ENCODE measurements around the gene CARD16.
"Not testable (repeated sequence)": the region's sequence is repeated elsewhere in the genome, so short reads cannot be mapped to it uniquely, and the experiment has no call there.

CARD16 gene
- total RNA-seq, result 3.1 to 17.0 reads per million in 2 experiments

GRCh38 chr11:105044557-105045524, at the start of gene CARD16:
Gene CARD16 (minus strand): TSS chr11:105045335. CDS start chr11:105045297, 38 bp downstream.
- not testable (repeated sequence) for DNase-seq (ENCODE audit: low read depth)

DNA sequence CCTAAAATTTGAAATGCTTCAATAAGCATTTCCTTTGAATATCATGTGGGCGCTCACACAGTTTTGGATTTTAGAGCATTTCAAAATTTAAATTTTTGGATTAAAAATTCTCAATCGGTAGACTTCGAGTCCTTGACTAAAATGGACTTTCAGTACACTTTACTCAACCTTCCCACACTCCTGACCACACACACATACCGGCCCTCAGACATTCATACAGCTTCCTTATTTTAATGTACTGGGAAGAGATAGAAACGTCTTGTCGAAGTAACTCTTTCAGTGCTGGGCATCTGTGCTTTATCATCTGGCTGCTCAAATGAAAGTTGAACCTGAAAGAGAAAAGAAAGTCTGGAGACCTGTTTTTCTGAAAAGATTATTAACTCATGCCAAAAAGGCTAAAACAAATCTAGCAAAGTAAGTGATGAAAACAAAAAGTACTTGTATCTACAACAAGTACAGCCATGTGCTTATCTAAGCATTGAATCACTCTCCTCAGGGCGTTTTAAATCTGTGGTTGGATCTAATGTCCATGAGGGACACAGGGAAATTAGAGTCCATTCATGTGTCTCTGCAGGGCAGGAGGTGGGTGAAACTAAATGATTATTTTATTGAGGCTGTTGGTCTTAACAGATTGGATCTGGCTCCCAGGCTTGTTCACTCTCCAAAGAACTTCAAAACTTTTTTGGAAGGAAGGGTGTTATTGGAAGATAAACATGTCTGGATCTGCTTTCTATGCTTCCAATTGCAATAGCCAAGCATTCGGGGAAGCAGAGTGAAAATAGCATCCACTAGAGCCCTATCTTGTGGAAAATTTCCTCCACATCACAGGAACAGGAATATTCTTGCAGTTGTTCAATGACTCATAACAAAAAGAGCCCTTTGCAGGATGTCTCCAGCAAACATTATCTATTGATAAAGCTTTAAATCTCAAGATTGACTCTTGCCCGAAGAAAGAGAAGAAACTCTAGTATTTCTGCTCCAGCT, 47.4 kb upstream of the CARD16 start:
- DNase-seq (ENCODE audit: low read depth), result no peak

DNA sequence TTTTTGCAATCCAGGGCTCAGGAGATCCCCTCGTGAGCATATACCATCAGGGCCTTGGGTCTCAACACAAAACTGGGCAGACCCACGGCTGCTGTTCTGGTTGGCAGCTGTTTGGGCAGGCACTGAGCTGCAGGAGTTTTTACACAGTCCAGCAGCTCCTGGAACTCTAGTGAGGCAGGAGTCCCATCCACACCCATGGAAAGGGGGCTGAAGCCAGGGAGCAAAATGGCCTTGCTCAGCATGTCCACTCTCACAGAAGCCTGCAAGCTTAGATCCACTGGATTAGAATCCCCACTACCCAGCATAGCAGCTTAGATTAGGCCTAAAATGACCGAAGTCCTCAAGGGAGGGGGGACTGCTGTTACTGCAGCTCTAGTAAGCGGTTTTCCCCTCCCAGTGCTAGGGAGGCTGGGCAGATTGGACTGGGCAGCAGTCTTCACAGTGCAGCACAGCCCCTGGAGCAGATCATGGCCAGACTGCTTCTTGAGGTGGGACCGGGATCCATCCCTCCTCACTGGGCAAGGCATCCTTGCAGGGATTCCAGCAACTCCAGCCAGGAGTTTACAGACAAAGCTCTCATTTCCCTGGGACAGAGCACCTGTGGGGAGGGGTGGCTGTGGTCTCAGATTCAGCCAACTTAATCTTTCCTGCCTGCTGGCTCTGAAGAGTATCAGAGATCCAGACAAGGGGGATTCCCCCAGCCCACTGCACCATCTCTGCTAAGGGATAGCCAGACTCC, 36.4 kb upstream of the CARD16 start:
- DNase-seq (ENCODE audit: low read depth), result no peak

GRCh38 chr11:105080171-105080906, 35.2 kb upstream of the CARD16 start:
- not testable (repeated sequence) for DNase-seq (ENCODE audit: low read depth)

- no peak for DNase-seq (ENCODE audit: low read depth)
These were observed 33.1 kb upstream of the CARD16 start for GRCh38 chr11:105078283-105078682.

DNA sequence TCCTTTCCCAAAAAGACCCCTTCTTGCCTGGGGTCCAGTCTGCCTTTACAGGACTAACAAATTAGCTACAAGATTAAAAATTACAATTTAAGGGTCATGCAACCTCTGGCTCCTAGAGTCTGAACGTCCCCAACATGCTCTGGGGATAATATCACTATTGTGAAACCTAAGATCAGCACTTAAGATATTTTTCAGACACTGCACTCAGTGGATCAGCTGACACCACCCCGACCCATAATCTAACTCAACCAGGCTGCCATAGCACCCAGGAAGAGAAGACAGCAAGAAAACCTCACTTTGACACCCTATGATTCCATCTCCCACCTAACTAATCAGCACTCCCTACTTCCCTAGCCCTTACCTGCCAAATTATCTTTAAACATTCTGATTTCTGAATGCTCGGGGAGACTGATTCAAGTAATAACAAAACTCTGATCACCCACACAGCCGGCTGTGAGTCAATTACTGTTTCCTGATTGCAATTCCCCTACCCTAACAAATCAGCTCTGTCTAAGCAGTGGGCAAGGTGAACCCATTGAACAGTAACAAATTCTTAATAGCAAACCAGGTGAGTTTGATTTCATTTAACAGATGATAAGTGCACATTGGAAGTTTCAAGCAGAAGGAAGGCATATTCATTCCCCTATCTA, 32.1 kb upstream of the CARD16 start:
- DNase-seq (ENCODE audit: low read depth), result not testable (repeated sequence)

GRCh38 chr11:105074166-105074530, 29.0 kb upstream of the CARD16 start:
- no peak for DNase-seq (ENCODE audit: low read depth)

- no peak for DNase-seq (ENCODE audit: low read depth)
These were observed 28.5 kb upstream of the CARD16 start for GRCh38 chr11:105073456-105074165.

DNA sequence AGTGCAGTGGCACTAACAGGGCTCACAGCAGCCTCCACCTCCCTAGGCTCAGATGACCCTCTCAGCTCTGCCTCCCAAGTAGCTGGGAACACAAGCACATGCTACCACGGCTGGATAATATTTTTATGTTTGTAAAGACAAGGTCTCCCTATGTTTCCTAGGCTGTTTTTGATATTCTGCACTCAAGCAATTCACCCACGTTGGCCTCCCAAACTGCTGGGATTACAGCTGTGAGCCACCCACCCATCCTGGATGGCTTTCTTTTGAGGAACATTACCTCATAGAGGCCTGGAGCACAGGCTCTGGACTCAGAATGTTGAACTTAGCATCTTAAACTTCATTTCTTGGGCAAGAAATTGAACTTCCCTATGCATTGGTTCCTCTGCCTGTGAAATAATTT, 26.9 kb upstream of the CARD16 start:
- not testable (repeated sequence) for DNase-seq (ENCODE audit: low read depth)

DNA sequence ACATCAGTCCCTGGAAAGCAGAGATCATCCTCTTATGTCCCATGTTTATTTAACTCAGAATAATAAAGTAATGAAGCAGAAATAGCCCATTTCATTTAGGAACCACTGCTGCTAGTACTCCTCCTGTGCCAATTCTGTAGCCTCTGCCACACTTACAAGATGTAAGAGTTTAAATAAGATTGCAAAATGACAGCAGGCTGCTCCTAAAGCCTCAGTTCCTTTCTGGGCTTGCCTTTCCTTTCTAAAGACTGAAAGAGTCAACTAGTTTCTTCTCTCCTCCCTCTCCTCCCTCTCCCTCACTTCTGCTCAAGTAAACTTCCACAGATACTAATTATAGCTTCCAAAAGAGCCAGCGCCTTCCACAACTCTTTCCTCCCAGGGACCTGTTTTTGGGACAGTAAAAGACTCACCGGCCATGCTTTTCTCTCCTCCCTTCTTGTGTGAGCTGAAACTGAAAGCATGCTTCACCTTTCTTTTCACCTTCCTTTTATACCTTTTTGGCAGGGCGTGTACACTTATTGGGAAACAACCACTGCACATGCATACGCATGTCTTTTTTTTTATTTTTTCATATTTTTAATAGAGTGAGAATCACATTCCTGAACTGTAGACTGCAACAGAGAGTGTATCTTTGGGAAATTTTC, 26.1 kb upstream of the CARD16 start:
- DNase-seq (ENCODE audit: low read depth), result no peak

DNA sequence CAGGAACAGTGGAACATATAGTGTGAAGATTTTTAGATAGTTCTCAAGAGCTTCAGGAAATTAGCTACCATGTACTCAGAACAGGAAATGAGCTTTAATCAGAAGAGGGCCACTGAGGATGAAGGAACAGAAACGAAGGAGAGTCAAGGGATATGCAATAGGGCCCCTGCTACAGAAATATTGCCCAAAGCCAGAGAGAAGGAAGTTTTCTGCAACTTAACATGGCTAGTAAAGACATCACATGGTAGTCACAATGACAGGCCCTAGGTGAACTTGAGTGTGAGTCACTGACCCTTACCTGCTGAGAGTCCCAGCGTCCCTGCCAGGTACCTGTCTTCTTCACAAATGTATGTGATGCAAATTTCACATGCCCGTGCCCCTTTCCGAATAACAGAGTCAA, 25.2 kb upstream of the CARD16 start:
- DNase-seq (ENCODE audit: low read depth), result no peak

GRCh38 chr11:105069749-105070148, 24.6 kb upstream of the CARD16 start:
- not testable (repeated sequence) for DNase-seq (ENCODE audit: low read depth)

DNA sequence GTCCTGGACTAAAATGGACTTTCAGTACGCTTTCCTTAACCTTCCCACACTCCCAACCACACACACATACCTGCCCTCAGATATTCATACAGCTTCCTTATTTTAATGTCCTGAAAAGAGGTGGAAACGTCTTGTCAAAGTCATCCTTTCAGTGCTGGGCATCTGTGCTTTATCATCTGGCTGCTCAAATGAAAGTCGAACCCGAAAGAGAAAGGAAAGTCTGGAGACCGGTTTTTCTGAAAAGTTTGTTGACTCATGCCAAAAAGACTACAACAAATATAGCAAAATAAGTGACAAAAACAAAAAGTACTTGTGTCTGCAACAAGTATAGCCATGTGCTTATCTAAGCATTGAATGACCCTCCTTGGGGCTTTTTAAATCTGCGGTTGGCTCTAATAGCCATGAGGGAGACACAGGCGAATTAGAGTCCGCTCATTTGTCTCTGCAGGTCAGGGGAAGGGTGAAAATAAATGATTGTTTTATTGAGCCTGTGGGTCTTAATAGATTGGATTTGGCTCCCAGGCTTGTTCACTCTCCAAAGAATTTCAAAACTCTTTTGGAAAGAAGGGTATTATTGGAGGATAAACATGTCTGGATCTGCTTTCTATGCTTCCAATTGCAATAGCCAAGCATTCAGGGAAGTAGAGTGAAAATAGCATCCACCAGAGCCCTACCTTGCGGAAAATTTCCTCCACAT, 18.3 kb upstream of the CARD16 start:
- not testable (repeated sequence) for DNase-seq (ENCODE audit: low read depth)

DNA sequence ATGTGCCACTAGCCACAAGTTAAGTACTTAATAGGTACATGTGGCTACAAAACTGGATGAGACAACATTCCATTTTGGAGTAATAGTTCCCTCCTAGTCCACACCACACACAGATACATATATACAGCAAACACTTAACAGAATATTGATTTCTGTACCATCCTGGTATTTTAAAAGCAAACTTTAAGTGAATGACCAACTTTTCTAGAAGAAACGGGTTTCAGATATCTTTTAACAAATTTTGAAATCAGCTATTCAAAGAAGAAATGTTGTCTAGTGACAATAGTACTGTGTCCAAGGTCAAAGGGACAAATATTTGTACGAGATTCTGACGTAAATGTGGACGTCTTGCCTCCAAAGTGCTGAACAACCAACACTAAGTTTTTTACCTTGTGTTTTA, 12.3 kb upstream of the CARD16 start:
- no peak for DNase-seq (ENCODE audit: low read depth)

DNA sequence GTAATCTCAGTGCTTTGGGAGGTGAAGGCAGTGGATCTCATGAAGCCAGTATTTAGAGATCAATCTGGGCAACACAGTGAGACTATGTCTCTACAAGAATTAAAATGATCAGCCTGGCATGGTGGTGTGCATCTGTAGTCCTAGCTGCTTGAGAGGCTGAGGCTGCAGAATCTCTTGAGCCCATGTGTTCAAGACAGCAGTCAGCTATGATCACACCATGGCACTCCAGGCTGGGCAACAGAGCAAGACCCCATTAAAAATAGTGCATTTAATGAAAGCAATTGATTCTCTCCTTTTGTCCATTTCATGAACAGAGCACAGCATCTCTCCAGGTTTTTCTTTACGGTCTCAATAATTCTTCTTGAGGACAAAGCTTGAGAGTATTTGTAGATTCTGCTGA, 11.3 kb upstream of the CARD16 start:
- no peak for DNase-seq (ENCODE audit: low read depth)

GRCh38 chr11:105054723-105055493, 9.8 kb upstream of the CARD16 start:
- DNase-seq (ENCODE audit: low read depth), result no peak

- no peak for DNase-seq (ENCODE audit: low read depth)
These were observed 7.4 kb upstream of the CARD16 start for GRCh38 chr11:105052487-105052886.

- DNase-seq (ENCODE audit: low read depth), result no peak
These were observed 6.4 kb upstream of the CARD16 start for GRCh38 chr11:105051559-105051958.

Data from T follicular helper cell (primary cell).